Activated CD8-positive, alpha-beta memory T cell treated with anti-CD3 and anti-CD28 coated beads, Interleukin-2, amount 50 U/mL, for 4 hours (primary cell): ENCODE measurements around the gene CS.

Source experiments
- DNase-seq: peaks from one replicate; pipeline ENCODE4 v3.0.0-alpha.2; 2020

The CS gene

DNA sequence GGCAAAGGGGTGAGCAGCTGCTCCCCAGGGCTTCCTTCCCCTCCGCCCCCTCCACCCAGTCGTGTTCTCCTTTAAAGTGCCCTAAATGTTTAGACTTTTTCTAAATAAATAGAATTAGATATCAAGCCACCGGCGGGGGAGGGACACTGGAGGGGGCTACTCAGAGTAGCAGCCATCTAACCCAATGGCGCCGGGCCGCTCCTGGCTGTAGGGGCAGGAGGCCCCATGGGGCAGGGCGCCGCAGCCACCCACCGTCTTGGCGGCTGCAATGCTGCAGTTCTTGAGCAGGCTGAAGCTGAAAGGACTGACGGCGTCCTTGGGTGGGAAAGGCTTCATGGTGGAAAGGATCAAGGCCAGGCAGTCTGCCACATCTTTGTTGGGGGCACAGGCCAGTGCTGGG lies 57.1 kb downstream of the CS start:
- DNase-seq, result no peak

- no peak for DNase-seq
These were observed 58.5 kb downstream of the CS start for GRCh38 chr12:56241424-56242303.

DNA sequence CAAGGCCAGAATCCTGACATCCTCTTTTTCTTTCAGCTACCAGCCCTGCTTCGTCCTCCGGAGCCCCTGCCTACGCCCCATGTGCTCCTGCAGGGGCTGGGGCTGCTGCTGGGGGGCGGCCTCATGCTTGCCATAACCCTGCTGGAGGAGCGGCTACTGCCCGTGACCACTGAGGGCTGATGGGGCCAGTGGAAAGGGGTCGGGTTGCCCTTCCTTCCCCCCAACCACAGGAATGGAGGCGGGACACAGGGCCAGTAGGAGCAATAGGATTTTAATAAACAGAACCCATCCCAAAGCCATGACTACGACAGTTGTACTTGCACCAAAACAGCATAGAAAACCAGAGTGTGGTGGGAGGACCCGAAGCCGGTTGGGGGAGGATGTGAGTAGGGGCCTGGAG lies 62.6 kb downstream of the CS start:
- no peak for DNase-seq

GRCh38 chr12:56236985-56237384 lies 63.1 kb downstream of the CS start:
- no peak for DNase-seq

DNA sequence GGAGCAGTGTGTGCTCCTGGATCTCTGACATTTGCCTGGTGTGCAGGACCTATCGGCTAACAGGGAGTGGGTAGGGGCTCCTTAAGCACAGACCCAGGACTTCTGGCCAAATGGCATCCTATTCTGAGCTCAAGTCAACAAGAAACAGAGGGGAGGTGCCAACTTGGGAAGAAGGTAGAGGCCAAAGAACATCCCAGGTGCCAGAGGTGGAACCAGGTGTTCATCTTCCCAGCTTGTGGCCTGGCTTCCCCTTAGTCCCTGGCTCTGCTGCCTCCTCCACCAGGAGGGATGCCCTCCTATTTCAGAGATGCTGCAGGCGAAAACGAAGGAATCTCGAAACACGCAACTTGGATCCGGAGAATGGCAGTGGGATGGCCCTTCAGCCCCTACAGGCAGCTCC lies 64.0 kb downstream of the CS start:
- no peak for DNase-seq

DNA sequence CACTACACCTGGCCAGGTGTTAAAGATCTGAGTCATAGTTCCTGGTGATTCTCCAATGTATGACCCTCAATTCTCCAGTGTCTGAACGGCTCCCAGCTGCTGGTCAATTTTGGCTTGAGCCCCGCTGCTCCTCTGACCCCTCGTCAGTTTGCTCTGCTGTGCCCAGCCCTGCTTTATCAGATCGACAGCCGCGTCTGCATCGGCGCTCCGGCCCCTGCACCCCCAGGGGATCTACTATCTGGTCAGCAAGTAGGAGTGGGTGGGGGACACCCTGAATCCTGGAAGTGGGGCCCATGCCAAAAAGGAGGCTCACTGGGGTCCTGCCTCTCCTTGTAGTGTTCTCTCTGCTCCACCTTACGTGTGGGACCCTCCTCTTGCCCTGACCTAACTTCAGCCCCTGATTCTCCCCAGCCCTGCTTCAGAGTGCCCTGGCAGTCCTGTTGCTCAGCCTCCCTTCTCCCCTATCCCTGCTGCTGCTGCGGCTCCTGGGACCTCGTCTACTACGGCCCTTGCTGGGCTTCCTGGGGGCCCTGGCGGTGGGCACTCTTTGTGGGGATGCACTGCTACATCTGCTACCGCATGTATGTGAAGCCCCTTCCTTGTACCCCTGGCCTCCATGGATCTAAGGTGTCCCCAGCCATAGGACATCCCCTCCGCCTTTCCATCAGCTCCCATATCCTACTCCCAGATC lies 65.2 kb downstream of the CS start:
- no peak for DNase-seq

GRCh38 chr12:56231184-56231582 lies 68.9 kb downstream of the CS start:
- no peak for DNase-seq

DNA sequence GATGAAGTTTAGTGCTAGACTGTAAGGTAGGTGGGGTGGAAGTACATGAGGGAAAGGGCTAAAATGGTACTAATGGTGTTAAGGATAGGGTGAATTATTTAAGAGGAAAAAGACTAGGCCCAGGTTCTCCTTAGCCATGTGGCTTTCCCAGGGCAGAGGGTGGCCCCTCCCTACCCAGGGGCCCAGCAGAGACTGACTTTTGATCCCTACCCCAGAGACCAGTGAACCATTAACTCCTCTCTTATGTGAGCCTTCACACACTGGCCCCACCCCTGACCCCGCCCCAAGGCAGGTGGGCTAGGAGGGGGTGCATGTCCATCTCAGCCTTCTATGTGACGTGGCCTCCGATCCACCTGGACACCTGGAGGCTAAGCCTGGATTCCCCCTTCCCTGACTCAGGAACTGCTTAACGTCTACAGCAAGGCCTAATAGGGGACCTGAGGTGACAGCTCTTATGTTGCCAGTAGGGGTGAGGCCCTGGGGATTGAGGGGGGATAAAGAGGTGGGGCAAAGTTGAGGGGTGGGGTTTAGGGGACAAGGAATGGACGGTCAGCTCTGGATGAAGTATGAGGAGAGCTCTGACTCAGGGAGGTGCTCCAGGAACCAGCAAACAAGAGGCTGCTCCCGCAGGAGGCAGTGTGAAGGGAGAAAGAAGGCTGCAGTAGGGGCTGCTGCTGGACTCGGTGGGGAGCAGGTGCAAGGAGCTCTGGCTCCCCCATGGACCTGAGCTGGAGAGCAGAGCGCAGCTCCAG lies 69.5 kb downstream of the CS start:
- DNase-seq, result no peak

DNA sequence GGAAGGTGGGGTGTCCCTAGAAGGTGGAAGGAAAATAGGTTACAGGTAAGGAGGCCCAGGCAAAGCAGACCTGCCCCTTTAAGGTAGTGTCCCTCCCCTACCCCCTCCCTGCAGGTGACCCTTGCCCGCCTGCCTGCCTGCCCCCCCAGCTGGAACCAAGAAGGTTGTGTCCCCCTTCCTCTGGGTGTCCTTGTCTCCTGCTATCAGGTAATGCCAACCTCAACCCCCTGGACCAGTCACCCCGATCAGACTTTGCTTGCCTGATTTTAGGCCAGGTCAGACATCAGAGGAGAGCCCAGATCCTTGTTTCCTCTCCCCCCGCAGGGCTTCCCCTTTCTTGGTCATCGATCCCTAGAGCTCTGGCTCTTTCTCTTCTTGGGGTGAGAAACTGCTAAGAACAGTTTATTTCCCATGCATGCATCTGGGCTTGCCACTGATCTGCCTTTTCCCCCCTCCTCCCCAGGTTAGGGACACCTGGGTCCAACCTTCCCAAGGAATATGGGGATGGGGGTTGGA lies 70.2 kb downstream of the CS start, which contains the start of gene SLC39A5:
SLC39A5 (plus strand) TSS at position 136 of the 516 bp plus-strand sequence. CDS start 1,224 bp downstream, outside the sequence.
- no peak for DNase-seq

DNA sequence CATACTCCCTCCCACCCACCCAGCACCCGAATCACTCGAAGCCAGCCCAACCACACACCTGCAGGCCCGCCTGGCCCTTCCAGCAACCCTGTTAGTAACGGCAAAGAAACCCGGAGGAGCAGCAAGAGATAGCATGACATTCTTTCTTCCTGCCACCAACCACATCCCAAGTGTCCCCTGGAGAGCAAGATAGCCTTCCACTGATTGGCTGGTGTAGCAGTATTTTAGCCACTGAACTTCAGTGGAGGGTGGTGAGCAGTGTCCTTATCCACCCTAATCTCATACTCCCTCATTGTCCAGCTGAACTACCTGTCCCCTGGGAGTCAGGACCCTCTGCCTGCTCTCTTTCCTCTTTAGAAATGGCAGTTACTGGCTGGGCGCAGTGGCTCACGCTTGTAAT lies 71.0 kb downstream of the CS start:
- DNase-seq, result no peak

DNA sequence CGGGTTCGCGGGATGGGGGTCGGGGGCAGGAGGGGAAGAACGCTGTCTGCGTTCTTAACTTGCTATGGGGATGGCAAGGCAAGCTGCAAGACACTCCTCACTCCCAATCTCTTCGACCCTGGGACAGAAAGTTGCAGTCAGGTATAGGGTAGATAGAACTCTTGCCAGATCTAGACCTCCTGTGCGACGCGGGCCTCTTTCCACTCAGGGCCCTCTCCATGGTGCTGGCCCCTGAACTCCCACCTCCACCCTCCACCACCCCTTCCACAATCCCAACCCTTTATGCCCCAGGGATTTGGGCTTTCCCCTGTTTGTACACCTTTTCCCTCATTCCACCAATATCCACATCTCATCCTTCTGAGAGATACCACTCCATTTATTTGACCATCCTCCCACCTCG lies 75.2 kb downstream of the CS start:
- DNase-seq, result no peak

DNA sequence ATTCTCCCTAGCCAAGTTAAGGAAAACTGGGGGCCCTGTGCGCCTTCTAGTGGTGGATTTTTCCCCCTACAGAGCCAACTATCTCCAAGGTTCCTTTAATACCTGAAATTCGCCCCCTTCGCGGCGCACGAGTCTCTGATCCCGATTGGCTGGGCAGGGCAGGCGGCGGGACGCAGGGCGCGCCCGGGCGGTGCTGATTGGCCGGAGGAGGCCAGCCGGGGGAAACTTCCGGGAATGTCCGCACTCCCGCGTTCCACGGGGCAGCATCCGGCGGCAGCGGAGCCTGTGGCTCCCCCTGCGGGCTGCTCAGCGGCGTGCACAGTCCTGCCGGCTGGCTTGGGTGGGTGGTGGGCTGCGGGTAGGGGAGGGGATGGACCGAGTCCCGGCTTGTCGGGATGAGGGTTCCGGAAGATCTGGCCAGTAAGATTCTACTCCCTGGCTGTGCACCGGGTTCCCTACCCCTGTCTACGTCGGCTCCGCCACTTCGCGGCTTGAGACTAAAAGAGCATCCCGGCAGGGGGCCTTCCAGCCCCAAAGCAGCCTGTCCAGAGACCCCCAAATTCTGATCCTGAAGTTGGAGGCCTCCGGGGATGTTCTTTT lies 75.9 kb downstream of the CS start, which contains the start of gene NABP2:
NABP2 (plus strand) TSS at position 241 of the 600 bp plus-strand sequence. CDS start 515 bp downstream, outside the sequence.
- peak; percentile 93 for DNase-seq

GRCh38 chr12:56223571-56224101 lies 76.5 kb downstream of the CS start:
- no peak for DNase-seq

DNA sequence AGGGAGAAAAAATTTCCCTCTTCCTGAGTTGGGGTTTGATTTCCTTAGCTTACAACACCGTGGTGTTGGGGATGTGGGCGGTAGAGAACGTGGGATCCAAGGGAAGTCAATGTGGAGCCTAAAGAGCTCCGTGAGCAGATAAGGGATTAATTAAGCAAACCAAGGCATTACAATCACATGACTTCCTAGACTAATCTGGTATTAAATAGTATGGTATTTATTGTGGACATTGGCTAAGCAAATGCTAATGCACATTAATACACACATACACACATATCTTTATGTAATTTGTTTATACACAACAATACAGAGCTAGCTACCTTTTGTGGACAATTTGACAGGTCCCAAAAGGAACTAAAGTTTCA lies 77.6 kb downstream of the CS start:
- no peak for DNase-seq

DNA sequence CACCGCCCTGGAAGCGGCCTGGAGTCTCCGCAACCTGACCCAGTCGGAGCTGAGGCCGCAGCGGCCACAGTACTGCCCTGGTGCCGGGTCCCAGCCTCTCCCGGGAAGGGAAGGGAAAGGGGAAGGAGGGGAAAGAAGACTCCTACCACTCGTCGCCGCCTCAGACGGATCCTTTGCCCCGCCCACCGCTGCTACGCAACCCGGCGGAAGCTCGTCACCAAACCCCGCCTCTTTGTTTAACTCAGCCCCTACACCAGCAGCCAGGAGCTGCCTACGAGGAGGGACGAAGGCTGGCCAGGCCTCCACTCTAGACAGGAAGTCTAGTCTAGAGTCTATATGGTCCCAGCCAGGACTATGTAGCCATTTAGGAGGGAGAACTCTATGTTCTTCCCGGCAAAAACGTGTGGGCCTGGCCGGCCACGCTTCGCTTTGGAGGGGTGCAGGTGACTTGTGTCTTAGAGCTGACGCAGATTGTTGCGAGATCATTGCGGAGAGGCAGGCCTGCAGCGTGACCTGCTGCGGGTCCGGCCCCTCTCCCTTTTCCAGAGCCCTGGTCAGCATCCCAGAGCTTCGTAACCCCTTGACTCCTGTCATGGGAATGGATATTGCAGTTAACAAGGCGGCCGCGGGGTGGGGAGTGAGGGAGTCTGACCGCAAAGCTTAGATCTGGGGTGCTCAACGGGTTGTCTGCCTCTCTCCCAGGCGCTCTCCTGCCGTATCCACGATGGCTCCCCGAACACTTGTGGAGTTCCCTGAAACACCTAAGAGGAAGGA lies 78.2 kb downstream of the CS start, which contains the start of gene RNF41:
RNF41 (minus strand) TSS at position 166 of the 774 bp plus-strand sequence. CDS start 7,875 bp downstream, outside the sequence.
- DNase-seq, result peak; percentile 91
